Activated T-cell treated with anti-CD3 and anti-CD28 coated beads, Interleukin-2, amount 50 U/mL, for 48 hours (primary cell): ENCODE measurements around the gene TIAM1.

ENCODE experiments used
- DNase-seq, 2 experiments: peaks; one replicate each; pipeline ENCODE4 v3.0.0-alpha.2; 2020

Gene TIAM1

DNA sequence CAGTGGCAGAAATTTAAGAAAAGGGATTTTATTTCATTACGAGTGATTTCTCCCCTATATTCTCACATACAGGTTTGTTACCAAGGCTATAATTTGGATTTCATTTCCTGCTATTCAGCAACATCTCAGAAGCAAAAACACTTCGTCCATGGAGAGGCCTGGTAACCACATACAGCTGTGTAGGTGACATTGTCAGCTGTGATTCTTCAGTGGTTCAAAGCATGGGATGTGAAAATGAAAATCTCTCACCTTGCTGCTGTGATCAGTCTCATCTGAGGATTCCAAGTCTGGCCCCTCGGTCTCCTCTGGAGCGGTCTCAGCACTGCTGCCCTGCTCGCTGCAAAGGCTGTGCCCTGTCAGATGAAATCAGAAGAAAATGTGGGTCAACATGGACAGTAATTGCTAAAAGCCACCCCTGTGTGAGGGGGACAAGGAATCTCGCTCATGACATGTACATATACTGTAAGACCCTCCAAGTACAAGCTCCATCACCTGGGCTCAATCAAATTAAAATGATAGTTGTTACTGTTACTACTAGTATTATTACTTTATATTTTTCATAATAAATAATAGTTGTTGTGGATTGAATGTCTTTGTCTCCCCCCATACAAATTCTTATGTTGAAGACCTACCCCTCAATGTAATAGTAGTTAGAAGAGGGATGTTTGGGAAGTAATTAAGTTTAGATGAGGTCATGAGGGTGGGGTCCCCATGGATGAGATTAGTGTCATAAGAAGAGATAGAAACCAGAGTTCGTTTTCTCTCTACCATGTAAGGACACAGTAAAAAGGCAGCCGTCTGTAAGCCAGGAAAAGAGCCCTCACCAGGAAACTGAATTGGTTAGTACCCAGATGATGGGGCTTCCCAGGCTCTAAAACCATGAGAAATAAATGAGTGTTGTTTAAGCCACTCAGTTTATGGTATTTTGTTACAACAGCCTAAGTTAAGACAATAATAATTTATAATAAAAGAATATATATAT lies 179.1 kb downstream of the TIAM1 start:
- DNase-seq = no peak

GRCh38 chr21:31162827-31163226 lies 181.2 kb downstream of the TIAM1 start:
- DNase-seq = no peak

GRCh38 chr21:31162079-31162699 lies 181.9 kb downstream of the TIAM1 start:
- DNase-seq = no peak

- no peak for DNase-seq
Measured at GRCh38 chr21:31161157-31161556, 182.9 kb downstream of the TIAM1 start.

DNA sequence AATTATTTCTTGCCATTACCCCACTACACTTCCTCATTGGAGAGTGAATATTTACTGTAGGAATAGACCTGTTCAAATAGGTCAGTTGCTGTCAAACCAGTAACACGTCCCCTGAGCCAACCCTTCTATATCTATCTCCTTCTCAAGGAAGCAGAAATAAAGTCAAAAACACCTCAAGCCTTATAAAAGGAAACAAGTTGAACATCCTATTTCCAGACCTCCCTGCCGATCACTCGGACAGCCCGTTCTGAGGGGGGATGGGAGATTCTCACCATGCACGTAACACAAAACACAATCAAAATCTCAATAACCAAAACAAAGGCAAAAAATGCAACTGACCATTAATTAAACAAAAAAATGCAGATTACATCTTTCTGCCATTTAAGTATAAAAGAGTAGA lies 184.3 kb downstream of the TIAM1 start:
- DNase-seq = no peak

- no peak for DNase-seq
Measured at GRCh38 chr21:31158789-31159581, 185.1 kb downstream of the TIAM1 start.

- no peak for DNase-seq
Measured at GRCh38 chr21:31157756-31158155, 186.3 kb downstream of the TIAM1 start.

DNA sequence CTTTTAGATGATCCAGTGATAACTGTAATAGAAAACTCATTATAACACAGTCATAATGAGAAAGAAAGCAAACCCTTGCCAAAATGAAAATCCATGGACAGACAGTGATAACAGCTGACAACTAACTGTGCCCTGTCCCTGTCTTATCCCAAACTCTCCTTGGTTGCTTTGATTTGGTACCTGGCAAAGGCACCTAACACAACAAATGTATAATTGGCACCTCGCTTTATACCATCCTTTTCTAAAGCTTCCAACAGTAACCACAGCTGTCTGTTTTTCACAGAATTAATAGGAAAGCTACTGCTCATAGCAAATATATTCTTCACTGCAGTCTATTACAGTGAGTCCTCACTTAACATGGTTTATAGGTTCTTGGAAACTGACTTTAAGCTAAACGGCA lies 187.4 kb downstream of the TIAM1 start:
- DNase-seq = no peak

DNA sequence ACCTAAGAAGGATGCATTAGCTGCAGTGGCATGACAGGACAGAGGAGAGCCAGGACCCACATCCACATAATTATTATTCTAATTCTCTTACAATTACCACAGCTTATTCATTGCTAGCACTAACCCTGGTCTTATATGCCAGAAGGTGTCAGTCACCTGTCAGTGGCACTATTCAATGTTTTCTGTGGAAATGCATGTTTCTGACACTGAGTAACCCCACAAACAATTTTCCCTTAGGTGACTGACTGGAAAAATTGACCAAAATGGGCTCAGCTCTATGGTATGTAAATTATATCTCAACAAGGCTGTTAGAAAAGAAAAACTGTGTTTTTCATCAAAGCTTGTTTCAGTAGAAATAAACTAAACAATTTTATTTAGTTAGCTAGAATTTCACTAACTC lies 187.9 kb downstream of the TIAM1 start:
- DNase-seq = no peak

DNA sequence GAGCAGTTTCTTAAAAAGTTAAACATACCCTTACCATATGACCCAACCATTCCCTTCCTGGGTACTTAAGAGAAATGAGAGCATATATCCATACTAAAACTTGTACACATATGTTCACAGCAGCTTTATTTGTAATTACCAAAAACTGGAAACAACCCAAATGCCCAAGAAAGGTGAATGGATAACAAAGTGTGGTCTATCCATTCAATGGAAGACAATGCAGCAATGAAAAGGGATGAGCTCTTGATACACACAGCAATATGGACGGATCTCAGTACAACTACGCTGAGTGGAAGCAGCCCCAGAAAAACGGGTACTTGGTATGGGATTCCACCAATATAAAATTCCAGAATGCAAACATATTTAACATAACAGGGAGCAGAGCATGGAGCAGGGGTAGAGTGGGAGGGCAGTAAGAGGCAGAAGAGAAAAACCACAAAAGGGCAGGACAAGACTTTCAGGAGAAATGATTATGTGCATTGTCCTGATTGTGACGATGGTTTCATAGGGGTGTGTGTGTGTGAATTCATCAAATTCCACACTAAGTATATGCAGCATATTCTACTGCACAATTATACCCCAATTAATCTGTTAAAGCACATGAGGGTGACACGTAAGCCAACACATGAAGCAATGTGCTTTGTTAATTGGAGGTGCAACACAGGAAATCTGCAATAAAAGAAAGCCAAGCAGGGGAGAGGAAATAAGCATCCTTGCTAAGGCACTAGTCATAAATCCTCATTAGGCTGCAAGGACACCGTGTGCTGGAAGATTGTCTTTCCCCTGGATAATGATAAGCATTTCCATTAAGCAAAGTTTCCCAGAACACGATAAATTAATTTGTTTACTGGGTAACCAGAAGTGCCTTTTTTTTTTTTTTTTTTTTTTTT lies 192.7 kb downstream of the TIAM1 start:
- no peak for DNase-seq

DNA sequence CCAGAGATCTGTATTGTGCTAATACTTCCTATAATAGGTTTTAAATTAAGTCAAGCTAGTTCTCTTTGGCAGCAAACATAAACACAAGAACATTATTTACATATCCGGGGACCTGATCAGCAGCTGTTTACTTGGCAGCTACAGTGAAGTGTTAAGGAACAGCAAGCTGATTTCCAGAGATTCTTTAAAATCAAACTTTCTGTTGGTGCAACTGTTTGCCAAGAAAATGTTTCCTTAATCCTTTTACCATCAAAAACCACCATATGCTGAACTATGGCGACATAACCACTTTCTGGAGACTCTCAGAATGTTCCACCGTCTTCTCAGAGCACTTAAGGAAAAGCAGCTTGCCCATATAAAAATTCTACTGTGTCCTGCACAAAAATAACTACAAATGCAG lies 198.8 kb downstream of the TIAM1 start:
- no peak for DNase-seq

- no peak for DNase-seq
Measured at GRCh38 chr21:31143036-31143435, 201.0 kb downstream of the TIAM1 start.

GRCh38 chr21:31142600-31142999 lies 201.5 kb downstream of the TIAM1 start:
- no peak for DNase-seq

GRCh38 chr21:31141389-31142000 lies 202.6 kb downstream of the TIAM1 start:
- DNase-seq = no peak

GRCh38 chr21:31140676-31141075 lies 203.4 kb downstream of the TIAM1 start:
- no peak for DNase-seq

GRCh38 chr21:31140025-31140424 lies 204.0 kb downstream of the TIAM1 start:
- DNase-seq = no peak

- no peak for DNase-seq
Measured at GRCh38 chr21:31137960-31138359, 206.1 kb downstream of the TIAM1 start.

DNA sequence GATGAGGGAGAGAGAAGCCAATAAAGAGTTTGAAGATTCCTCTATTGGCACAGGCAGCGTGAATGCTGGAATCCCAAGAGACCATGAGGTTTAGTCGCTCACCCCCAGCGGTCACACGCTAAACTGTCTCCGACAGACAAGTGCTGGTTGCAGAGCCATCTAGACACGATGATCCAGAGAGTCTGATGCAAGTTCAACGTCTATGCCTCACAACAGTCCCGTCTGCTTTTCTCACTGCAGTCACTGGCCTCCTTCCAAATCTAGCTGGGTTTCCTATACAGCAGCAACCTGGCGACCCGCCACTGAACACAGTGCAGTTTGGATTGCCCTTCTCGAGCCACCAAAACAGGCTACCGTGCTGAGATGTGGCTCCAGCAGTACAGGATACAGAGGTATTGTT lies 207.2 kb downstream of the TIAM1 start:
- no peak for DNase-seq

GRCh38 chr21:31135531-31136184 lies 208.4 kb downstream of the TIAM1 start:
- DNase-seq = no peak

DNA sequence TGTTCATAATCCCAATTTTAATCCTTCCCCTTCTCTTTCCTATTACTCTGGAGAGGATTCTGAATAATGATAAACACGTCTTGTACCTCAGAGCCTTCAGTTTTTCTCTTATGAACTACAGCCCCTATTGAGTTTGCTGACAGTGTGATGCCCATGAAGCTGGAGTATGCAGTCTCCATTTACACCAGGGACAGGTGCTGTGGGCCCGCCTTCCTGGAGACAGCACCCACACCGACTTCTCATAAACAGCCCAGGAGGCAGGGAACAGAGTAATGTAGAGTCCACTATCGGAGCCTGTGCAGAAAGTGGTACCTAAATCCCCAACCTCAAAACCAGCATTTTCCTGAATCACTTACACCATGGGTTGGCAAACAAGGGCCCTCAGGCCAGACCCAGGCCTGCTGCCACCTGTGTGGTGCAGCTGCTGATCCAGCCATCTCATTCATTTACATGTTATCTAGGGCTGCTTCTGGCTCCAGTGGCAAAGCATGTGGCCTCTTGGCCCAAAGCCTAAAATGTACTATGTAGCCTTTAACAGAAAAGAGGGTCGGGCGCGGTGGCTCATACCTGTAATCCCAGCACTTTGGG lies 210.7 kb downstream of the TIAM1 start:
- DNase-seq = no peak
